Smooth muscle cell (in vitro differentiated cells): Measurements from ENCODE around the gene DCLK2. TPM values are rescaled to one million over a fixed set of nuclear protein-coding genes. Genes with fewer than 3 reads are reported as not detected.

Experiments
- DNase-seq: peaks from one replicate; lab custom pipeline; 2025; ENCODE audit not compliant: unreplicated experiment; lab: John Stamatoyannopoulos, UW
- H2AFZ ChIP-seq: fragments of 200-600 bp; sonication (generic); 2 replicates; pipeline ENCODE4 v1.6.0; 2016; ENCODE audit warnings: antibody characterized with exemption, low read depth, mild to moderate bottlenecking
- H3F3A ChIP-seq: fragments of 200-600 bp; sonication (generic); 2 replicates; pipeline ENCODE4 v1.6.0; 2017; ENCODE audit warnings: antibody characterized with exemption, low read depth
- H3K27ac ChIP-seq: fragments of 200-600 bp; sonication (generic); 2 replicates; pipeline ENCODE4 v1.5.1; 2016; ENCODE audit warnings: low read depth, mild to moderate bottlenecking
- H3K27me3 ChIP-seq: fragments of 200-600 bp; sonication (generic); 2 replicates; pipeline ENCODE4 v1.6.1; 2016; ENCODE audit warnings: low read depth, mild to moderate bottlenecking
- H3K36me3 ChIP-seq: fragments of 200-600 bp; sonication (generic); 2 replicates; pipeline ENCODE4 v1.5.1; 2016; ENCODE audit warnings: low read depth
- H3K4me1 ChIP-seq: fragments of 200-600 bp; sonication (generic); 2 replicates; pipeline ENCODE4 v1.5.1; 2016; ENCODE audit warnings: low read depth
- H3K4me2 ChIP-seq: fragments of 200-600 bp; sonication (generic); 2 replicates; pipeline ENCODE4 v1.6.0; 2016; ENCODE audit warnings: mild to moderate bottlenecking
- H3K4me3 ChIP-seq: fragments of 200-600 bp; sonication (generic); 2 replicates; pipeline ENCODE4 v1.5.1; 2016; ENCODE audit warnings: mild to moderate bottlenecking
- H3K79me2 ChIP-seq: fragments of 200-600 bp; sonication (generic); 2 replicates; pipeline ENCODE4 v1.6.0; 2016; ENCODE audit warnings: low read depth, mild to moderate bottlenecking
- H3K9ac ChIP-seq: fragments of 200-600 bp; sonication (generic); 2 replicates; pipeline ENCODE4 v1.6.0; 2016; ENCODE audit warnings: low read depth
- H3K9me3 ChIP-seq: fragments of 200-600 bp; sonication (generic); replicated peaks from 2 replicates; pipeline ENCODE4 v1.5.1; 2016; ENCODE audit warnings: low read depth
- H4K20me1 ChIP-seq: fragments of 200-600 bp; sonication (generic); 2 replicates; pipeline ENCODE4 v1.6.0; 2016; ENCODE audit warnings: low read depth
- CTCF ChIP-seq: fragments of 200-600 bp; sonication (generic); IDR thresholded peaks from 2 replicates; pipeline ENCODE4 v1.5.1; 2017; ENCODE audit warnings: borderline replicate concordance, mild to moderate bottlenecking, antibody characterized with exemption; ENCODE audit not compliant: insufficient read depth, poor library complexity, severe bottlenecking
- WGBS: methylation state at CpG from one replicate; pipeline ENCODE4 v1.1.7; 2016; ENCODE audit warnings: low lambda C conversion rate; 5-methylcytosine and 5-hydroxymethylcytosine counted together
- polyA plus RNA-seq: library from polyadenylated mRNA; unstranded; fragments of >200 nt; fragmentation: Nextera tagmentation; extraction: Ambion mirVana; gene quantifications from 2 replicates; pipeline ENCODE4 v1.2.1, GENCODE V29; 2016
- total RNA-seq: library from RNA; depleted of rRNA; stranded (reverse); fragments of >200 nt; gene quantifications from 2 replicates; pipeline ENCODE4 v1.2.3, GENCODE V29; 2014

The DCLK2 gene
- total and polyA plus RNA-seq, 2 experiments from 2014 or later: 1.3 to 4.8 TPM

GRCh38 chr4:150212485-150212884 lies 134.2 kb downstream of the DCLK2 start:
- no peaks in the 10 kb centered on the region for H3K79me2 ChIP-seq
- DNase-seq: no peak
- peak overlapping the region; percentile 48 for H3K27ac ChIP-seq
- no peaks in the 10 kb centered on the region for H3K9me3 ChIP-seq
- no peaks in the 10 kb centered on the region for H3K27me3 ChIP-seq
- no peak for TF ChIP-seq CTCF
- H3K4me1 ChIP-seq: peaks cover 8% of the 10 kb centered on the region
- no peak overlapping the region for H3K4me2 ChIP-seq
- no peak overlapping the region for H3K9ac ChIP-seq
- no peak overlapping the region for H3K4me3 ChIP-seq
- no peak overlapping the region for H2AFZ ChIP-seq
- H4K20me1 ChIP-seq: no peaks in the 10 kb centered on the region
- H3K36me3 ChIP-seq: no peaks in the 10 kb centered on the region
- no peaks in the 10 kb centered on the region for H3F3A ChIP-seq

GRCh38 chr4:150212927-150213326 lies 134.7 kb downstream of the DCLK2 start:
- Histone ChIP-seq H3K4me3 (no peak overlapping the region), H3K4me1 (peaks cover 12% of the 10 kb centered on the region), H3K27me3 (no peaks in the 10 kb centered on the region), H2AFZ (no peak overlapping the region), H3K9me3 (no peaks in the 10 kb centered on the region), H3K36me3 (no peaks in the 10 kb centered on the region), H3K79me2 (no peaks in the 10 kb centered on the region), H3K27ac (peak overlapping the region; percentile 48), H3K9ac (no peak overlapping the region), H3K4me2 (no peak overlapping the region), H4K20me1 (no peaks in the 10 kb centered on the region), H3F3A (no peaks in the 10 kb centered on the region)
- no peak for TF ChIP-seq CTCF
- no peak for DNase-seq
- WGBS: 78% methylated on average over 2 of the region's 2 CpGs

- Histone ChIP-seq H2AFZ (no peak overlapping the region), H3K36me3 (no peaks in the 10 kb centered on the region), H3K4me1 (peaks cover 12% of the 10 kb centered on the region), H4K20me1 (no peaks in the 10 kb centered on the region), H3K27me3 (no peaks in the 10 kb centered on the region), H3K9me3 (no peaks in the 10 kb centered on the region), H3K79me2 (no peaks in the 10 kb centered on the region), H3F3A (no peaks in the 10 kb centered on the region), H3K27ac (peak overlapping the region; percentile 49), H3K9ac (no peak overlapping the region), H3K4me3 (no peak overlapping the region), H3K4me2 (no peak overlapping the region)
- no peak for DNase-seq
- no peak for TF ChIP-seq CTCF
- WGBS: 69% methylated on average over 3 of the region's 3 CpGs
Observed at GRCh38 chr4:150215601-150216000, 137.4 kb downstream of the DCLK2 start.

- 94% methylated on average over 5 of the region's 5 CpGs for WGBS
- H3K4me1 ChIP-seq: peaks cover 12% of the 10 kb centered on the region
- H3K9me3 ChIP-seq: no peaks in the 10 kb centered on the region
- H3K9ac ChIP-seq: no peak overlapping the region
- H2AFZ ChIP-seq: no peak overlapping the region
- H3K27ac ChIP-seq: no peak overlapping the region
- no peaks in the 10 kb centered on the region for H3K79me2 ChIP-seq
- no peaks in the 10 kb centered on the region for H3F3A ChIP-seq
- H3K36me3 ChIP-seq: no peaks in the 10 kb centered on the region
- DNase-seq: no peak
- H3K27me3 ChIP-seq: no peaks in the 10 kb centered on the region
- no peak for TF ChIP-seq CTCF
- H4K20me1 ChIP-seq: no peaks in the 10 kb centered on the region
- no peak overlapping the region for H3K4me3 ChIP-seq
- H3K4me2 ChIP-seq: no peak overlapping the region
Observed at GRCh38 chr4:150216726-150217125, 138.5 kb downstream of the DCLK2 start.
